Measurements from ENCODE around the gene TMX3. TPM values are rescaled to one million over a fixed set of nuclear protein-coding genes. Genes with fewer than 3 reads are reported as not detected.

The TMX3 gene
- total and polyA plus RNA-seq, 7 donors, result 8.5 to 25.3 (median 18.5) TPM

DNA sequence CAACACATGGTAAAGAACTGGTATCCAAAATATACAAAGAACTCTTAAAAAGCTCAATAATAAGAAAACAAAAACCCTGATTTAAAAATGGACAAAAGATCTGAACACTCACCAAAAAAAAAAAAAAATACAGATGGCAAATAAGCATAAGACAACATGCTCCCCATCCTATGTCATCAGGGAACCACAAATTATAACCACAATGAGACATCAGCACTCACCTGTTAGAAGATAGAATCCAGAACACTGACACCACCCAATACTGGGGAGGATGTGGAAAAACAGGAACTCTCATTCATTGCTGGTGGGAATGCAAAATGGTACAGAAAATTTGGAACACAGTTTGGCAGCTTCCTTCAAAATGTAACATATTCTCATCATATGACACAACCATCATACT lies 66.7 kb downstream of the TMX3 start:
- H3K27me3 ChIP-seq (ENCODE audit: insufficient read depth in 3 of 3, low read length in 2 of 3), result peaks cover 0 to 2% (median 0%) of the 10 kb centered on the region in 3 donors
- no peak overlapping the region for H3K27ac ChIP-seq
- H3K4me3 ChIP-seq, result no peak overlapping the region
- no peaks in the 10 kb centered on the region for H3K4me1 ChIP-seq
- no peaks in the 10 kb centered on the region for H3K36me3 ChIP-seq (ENCODE audit: insufficient read depth in 1 of 2, low read depth in 1 of 2)
- DNase-seq, result no peak
- TF ChIP-seq, protein P1, sequence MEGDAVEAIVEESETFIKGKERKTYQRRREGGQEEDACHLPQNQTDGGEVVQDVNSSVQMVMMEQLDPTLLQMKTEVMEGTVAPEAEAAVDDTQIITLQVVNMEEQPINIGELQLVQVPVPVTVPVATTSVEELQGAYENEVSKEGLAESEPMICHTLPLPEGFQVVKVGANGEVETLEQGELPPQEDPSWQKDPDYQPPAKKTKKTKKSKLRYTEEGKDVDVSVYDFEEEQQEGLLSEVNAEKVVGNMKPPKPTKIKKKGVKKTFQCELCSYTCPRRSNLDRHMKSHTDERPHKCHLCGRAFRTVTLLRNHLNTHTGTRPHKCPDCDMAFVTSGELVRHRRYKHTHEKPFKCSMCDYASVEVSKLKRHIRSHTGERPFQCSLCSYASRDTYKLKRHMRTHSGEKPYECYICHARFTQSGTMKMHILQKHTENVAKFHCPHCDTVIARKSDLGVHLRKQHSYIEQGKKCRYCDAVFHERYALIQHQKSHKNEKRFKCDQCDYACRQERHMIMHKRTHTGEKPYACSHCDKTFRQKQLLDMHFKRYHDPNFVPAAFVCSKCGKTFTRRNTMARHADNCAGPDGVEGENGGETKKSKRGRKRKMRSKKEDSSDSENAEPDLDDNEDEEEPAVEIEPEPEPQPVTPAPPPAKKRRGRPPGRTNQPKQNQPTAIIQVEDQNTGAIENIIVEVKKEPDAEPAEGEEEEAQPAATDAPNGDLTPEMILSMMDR (IDR thresholded peaks at IDR 0.05), result no peak
- no peaks in the 10 kb centered on the region for H3K9me3 ChIP-seq
- ATAC-seq, result no peak
- intact Hi-C loops (cut with DNase I), result no loop called here

DNA sequence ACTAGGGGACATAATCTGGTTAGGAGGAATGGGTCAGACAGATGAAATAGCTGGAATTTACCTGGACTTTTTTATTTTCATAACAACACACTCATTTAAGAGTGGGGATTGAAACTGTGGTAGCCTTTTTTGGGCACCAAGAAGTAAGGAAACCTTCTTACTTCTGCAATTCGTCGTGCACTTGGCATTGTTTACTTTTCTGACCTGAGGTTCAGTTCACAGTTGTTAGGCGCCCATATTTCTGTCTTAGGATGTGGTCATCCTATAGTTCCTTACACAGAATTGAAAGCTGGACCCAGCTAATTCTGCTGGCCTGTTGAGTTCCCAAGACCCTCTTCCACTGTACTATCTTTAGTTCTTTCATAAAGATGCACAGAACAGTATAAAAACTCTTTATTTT lies 72.9 kb downstream of the TMX3 start:
- WGBS, 3 donors, result 65 to 80% (median 80%) methylated on average over 3 of the region's 3 CpGs
- H3K9me3 ChIP-seq, result no peaks in the 10 kb centered on the region
- H3K27me3 ChIP-seq (ENCODE audit: insufficient read depth in 3 of 3, low read length in 2 of 3), result no peaks in the 10 kb centered on the region
- no peaks in the 10 kb centered on the region for H3K36me3 ChIP-seq (ENCODE audit: insufficient read depth in 1 of 2, low read depth in 1 of 2)
- H3K4me3 ChIP-seq, result no peak overlapping the region
- no peak overlapping the region for H3K27ac ChIP-seq
- DNase-seq (no peak), ATAC-seq (no peak)
- intact Hi-C loops (cut with DNase I), result no loop called here
- H3K4me1 ChIP-seq, result no peaks in the 10 kb centered on the region
- TF ChIP-seq, protein P1 (IDR thresholded peaks at IDR 0.05), result no peak

DNA sequence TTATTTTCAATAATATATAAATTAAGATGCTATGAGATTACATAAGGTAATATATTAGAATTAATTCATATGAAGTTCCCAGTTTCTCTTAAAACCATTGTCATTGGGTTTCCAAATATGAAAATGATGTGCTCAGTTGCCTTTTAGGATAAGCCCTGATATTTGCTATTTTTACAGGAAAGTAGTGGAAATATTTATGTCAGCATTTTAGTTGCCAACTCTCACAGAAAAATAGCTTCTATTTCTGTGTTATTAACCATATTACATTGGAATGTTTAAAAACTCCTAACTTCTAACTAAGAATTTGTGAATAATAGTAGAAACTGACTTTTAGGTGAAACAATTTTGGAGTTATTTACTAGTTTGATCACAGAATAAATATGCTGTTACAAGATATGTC lies 74.0 kb downstream of the TMX3 start:
- intact Hi-C loops (cut with DNase I), result no loop called here
- Histone ChIP-seq H3K9me3 (no peaks in the 10 kb centered on the region), H3K4me1 (no peaks in the 10 kb centered on the region), H3K4me3 (no peak overlapping the region), H3K27me3 (ENCODE audit: insufficient read depth in 3 of 3, low read length in 2 of 3) (no peaks in the 10 kb centered on the region), H3K27ac (no peak overlapping the region), H3K36me3 (ENCODE audit: insufficient read depth in 1 of 2, low read depth in 1 of 2) (no peaks in the 10 kb centered on the region)
- DNase-seq, result no peak
- TF ChIP-seq, protein P1 (IDR thresholded peaks at IDR 0.05), result no peak
- no peak for ATAC-seq

- Histone ChIP-seq H3K9me3 (no peaks in the 10 kb centered on the region), H3K36me3 (ENCODE audit: insufficient read depth in 1 of 2, low read depth in 1 of 2) (no peaks in the 10 kb centered on the region), H3K27me3 (ENCODE audit: insufficient read depth in 3 of 3, low read length in 2 of 3) (no peaks in the 10 kb centered on the region), H3K27ac (no peak overlapping the region), H3K4me3 (no peak overlapping the region), H3K4me1 (no peaks in the 10 kb centered on the region)
- DNase-seq, result no peak
- TF ChIP-seq, protein P1 (IDR thresholded peaks at IDR 0.05), result no peak
- WGBS, 3 donors, result 81 to 90% (median 86%) methylated on average over 6 of the region's 6 CpGs
- no peak for ATAC-seq
- intact Hi-C loops (cut with DNase I), result no loop called here
Measured at GRCh38 chr18:68638613-68639012, 76.3 kb downstream of the TMX3 start.

GRCh38 chr18:68627812-68628211 lies 87.1 kb downstream of the TMX3 start:
- Histone ChIP-seq H3K9me3 (no peaks in the 10 kb centered on the region), H3K4me1 (no peaks in the 10 kb centered on the region), H3K36me3 (ENCODE audit: insufficient read depth in 1 of 2, low read depth in 1 of 2) (no peaks in the 10 kb centered on the region), H3K4me3 (no peak overlapping the region), H3K27me3 (ENCODE audit: insufficient read depth in 3 of 3, low read length in 2 of 3) (no peaks in the 10 kb centered on the region), H3K27ac (no peak overlapping the region)
- DNase-seq, result no peak
- no peak for ATAC-seq
- TF ChIP-seq, protein P1 (IDR thresholded peaks at IDR 0.05), result no peak
- intact Hi-C loops (cut with DNase I), result no loop called here

Other genes with a start within 250 kb of the TMX3 start
- 1 to 10 TPM in 3 of 4 donors, under 1 TPM in 1; 0.66 to 2.4 (median 1.7) TPM for gene CCDC102B, start 83.0 kb upstream of the TMX3 start, total RNA-seq
- gene CCDC102B, start 83.0 kb upstream of the TMX3 start, polyA plus RNA-seq, result 1 to 10 TPM; 1.2 to 3.5 (median 1.5) TPM

Measured in psoas muscle (tissue), 8 donors.